ENCODE results near the gene GDI2. TPM values are rescaled to one million over a fixed set of nuclear protein-coding genes. Genes with fewer than 3 reads are reported as not detected.
A peak's percentile ranks its signal among the peaks of the same experiment; 100 is the strongest.

Gene GDI2
- total RNA-seq, 6 experiments from 2014 or later, result 248 to 267 (median 259) TPM

DNA sequence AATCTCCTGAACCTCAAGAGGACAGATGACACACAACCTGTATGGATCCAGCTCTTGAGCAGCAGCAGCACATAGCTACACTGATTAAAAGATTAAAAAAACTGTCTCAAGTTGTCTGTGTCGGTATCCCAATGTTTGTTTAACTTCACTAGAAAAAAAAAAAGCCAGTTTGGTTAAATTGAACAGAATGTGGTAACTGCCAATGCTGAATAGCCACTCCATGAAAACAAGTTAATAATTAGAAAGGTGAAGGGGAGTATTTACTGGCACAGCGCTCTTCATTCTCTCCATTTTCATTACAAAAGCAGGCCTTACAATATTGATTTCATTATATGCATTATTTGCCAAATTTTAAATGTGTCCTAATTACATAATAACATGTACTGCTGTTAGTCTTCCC is 47.6 kb downstream of the GDI2 start:
- H3K4me3 Mint-ChIP-seq, result no peak overlapping the region
- H3K4me1 Mint-ChIP-seq (ENCODE audit: low read depth), result no peaks in the 10 kb centered on the region
- H3K36me3 Mint-ChIP-seq (ENCODE audit: low read depth), result peaks cover 64% of the 10 kb centered on the region
- no peaks in the 10 kb centered on the region for H3K9me3 Mint-ChIP-seq
- no peak for DNase-seq
- TF ChIP-seq, protein P1, sequence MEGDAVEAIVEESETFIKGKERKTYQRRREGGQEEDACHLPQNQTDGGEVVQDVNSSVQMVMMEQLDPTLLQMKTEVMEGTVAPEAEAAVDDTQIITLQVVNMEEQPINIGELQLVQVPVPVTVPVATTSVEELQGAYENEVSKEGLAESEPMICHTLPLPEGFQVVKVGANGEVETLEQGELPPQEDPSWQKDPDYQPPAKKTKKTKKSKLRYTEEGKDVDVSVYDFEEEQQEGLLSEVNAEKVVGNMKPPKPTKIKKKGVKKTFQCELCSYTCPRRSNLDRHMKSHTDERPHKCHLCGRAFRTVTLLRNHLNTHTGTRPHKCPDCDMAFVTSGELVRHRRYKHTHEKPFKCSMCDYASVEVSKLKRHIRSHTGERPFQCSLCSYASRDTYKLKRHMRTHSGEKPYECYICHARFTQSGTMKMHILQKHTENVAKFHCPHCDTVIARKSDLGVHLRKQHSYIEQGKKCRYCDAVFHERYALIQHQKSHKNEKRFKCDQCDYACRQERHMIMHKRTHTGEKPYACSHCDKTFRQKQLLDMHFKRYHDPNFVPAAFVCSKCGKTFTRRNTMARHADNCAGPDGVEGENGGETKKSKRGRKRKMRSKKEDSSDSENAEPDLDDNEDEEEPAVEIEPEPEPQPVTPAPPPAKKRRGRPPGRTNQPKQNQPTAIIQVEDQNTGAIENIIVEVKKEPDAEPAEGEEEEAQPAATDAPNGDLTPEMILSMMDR (IDR thresholded peaks at IDR 0.05), result no peak
- no peaks in the 10 kb centered on the region; the same call in 1 of the 2 replicates for H3K27me3 Mint-ChIP-seq (ENCODE audit: insufficient read depth)
- peak overlapping the region; percentile 6; the same call in 1 of the 2 replicates for H3K27ac Mint-ChIP-seq

DNA sequence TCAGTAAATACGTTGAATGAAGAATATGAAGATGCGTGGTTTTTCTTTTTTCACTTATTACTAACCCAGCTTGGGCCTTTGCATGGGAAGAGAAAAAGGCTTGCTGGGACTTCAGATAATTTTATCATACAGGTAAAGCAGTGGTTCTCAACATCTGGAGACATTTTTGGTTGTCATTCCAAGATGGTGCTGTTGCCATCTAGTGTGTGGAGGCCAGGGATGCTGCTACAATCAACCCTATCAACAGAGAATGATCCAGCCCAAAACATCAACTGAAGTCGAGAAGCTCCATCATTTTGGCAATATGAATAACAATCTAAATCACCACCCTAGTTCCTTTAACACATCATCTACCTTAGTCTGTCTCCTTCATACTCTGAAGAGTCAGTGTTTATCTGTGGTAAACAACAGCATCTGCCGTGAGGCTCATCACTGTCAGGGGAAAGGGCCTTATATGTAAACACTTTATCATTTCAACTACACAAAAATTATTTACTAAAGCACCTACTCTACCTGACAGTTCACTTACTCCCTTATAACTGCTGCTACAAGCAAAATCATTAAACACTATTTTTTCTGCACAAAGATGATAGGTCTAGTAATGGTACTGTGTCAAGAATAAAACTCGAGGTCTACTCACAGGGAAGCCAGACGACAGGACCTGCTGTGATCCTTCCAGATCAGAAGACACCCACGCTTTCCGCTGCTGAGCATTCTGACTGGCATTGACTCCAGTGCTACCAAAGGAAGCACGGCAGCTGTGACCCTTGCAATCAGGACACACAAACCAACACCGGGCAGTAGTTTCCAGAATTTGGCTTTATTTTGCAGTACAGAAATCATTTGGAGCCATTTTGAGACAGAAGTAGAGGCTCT is 48.6 kb downstream of the GDI2 start:
- TF ChIP-seq, protein P1 (IDR thresholded peaks at IDR 0.05), result no peak; the same call in 1 of the 2 replicates
- peak overlapping the region; percentile 53 for H3K27ac Mint-ChIP-seq
- H3K27me3 Mint-ChIP-seq (ENCODE audit: insufficient read depth), result no peaks in the 10 kb centered on the region; the same call in 1 of the 2 replicates
- peaks cover 67% of the 10 kb centered on the region for H3K36me3 Mint-ChIP-seq (ENCODE audit: low read depth)
- no peak for DNase-seq
- no peaks in the 10 kb centered on the region for H3K9me3 Mint-ChIP-seq
- no peaks in the 10 kb centered on the region for H3K4me1 Mint-ChIP-seq (ENCODE audit: low read depth)
- no peak overlapping the region for H3K4me3 Mint-ChIP-seq

DNA sequence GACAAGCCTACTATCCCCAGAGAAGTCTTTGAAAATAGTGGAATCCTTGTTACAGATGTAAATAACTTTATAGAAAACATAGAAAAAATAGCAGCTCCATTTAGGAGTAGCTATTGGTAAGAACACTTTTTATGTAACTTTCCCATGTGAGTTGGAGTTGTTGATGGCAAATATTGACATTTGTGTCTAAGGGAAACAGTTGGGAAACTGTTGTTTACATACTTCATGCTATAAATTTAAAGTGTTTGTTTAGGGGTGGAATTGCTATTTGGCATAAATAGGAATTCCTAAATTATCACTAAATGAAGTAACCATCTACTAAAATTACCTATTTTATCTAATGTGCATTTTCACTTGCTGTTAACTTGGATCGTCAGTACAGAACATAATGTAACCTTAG is 50.7 kb downstream of the GDI2 start:
- H3K36me3 Mint-ChIP-seq (ENCODE audit: low read depth), result peaks cover 67% of the 10 kb centered on the region
- TF ChIP-seq, protein P1 (IDR thresholded peaks at IDR 0.05), result no peak

DNA sequence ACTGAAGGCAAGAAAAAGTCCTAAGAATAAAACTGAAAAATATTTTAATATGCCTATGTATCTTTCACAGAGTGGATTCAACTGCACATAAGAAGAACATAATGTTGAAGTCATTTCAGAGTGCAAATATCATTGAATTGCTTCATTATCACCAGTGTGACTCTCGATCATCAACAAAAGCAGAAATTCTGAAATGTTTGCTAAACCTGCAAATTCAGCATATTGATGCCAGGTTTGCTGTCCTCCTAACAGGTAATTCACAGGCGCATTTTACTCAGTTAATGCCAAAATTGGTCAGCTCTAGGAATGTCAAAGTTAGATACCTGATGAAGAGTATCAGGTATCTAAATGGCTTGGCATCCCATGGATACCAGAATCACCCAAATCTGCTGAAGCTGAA is 52.0 kb downstream of the GDI2 start:
- peaks cover 1% of the 10 kb centered on the region; the same call in 1 of the 2 replicates for H3K27me3 Mint-ChIP-seq (ENCODE audit: insufficient read depth)
- H3K9me3 Mint-ChIP-seq, result no peaks in the 10 kb centered on the region
- H3K4me1 Mint-ChIP-seq (ENCODE audit: low read depth), result no peaks in the 10 kb centered on the region
- peaks cover 61% of the 10 kb centered on the region for H3K36me3 Mint-ChIP-seq (ENCODE audit: low read depth)
- no peak overlapping the region for H3K27ac Mint-ChIP-seq
- TF ChIP-seq, protein P1 (IDR thresholded peaks at IDR 0.05), result no peak
- no peak overlapping the region for H3K4me3 Mint-ChIP-seq
- no peak for DNase-seq

More for the DNA sequence above, 50.7 kb downstream of the GDI2 start:
- DNase-seq, result no peak
- Mint-ChIP-seq H3K9me3 (no peaks in the 10 kb centered on the region), H3K27ac (no peak overlapping the region), H3K4me3 (no peak overlapping the region), H3K27me3 (ENCODE audit: insufficient read depth) (peaks cover 1% of the 10 kb centered on the region; the same call in 1 of the 2 replicates), H3K4me1 (ENCODE audit: low read depth) (no peaks in the 10 kb centered on the region)

DNA sequence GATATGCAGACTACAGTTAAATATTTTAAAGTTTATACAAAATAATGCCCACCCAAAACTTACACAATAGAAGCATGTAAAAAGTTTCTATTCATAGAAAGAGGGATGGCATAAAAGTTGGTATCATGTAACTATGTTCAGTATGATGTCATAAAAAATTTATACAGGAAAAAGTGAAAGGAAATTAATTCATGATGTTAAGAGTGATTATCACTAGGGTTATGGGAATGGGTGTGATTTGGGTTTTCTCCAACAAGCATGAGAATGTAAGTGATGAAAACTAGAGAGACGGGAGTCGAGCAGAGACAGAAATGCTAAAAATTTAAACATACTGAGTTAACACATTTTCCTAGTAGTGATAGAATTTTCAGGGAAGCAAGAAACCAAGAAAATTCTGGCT is 52.7 kb downstream of the GDI2 start:
- TF ChIP-seq, protein P1 (IDR thresholded peaks at IDR 0.05), result no peak
- peaks cover 54% of the 10 kb centered on the region for H3K36me3 Mint-ChIP-seq (ENCODE audit: low read depth)

More for the DNA sequence above, 52.7 kb downstream of the GDI2 start:
- peaks cover 1% of the 10 kb centered on the region; the same call in 1 of the 2 replicates for H3K27me3 Mint-ChIP-seq (ENCODE audit: insufficient read depth)
- H3K27ac Mint-ChIP-seq, result peak overlapping the region; percentile 14; the same call in 1 of the 2 replicates
- H3K4me1 Mint-ChIP-seq (ENCODE audit: low read depth), result no peaks in the 10 kb centered on the region
- no peak for DNase-seq
- H3K9me3 Mint-ChIP-seq, result no peaks in the 10 kb centered on the region
- H3K4me3 Mint-ChIP-seq, result no peak overlapping the region
